HG03060 (cell line): ENCODE data around the gene HOPX.
"Not testable (repeated sequence)": the region's sequence is repeated elsewhere in the genome, so short reads cannot be mapped to it uniquely, and the experiment has no call there.

Source experiments
- ATAC-seq: cut with Tn5 transposase; IDR thresholded peaks from one replicate; pipeline ENCODE4 v1.9.1; 2021; ENCODE audit warnings: low read depth, moderate number of reproducible peaks; ENCODE audit not compliant: unreplicated experiment

Gene HOPX

GRCh38 chr4:56630876-56631666, 50.0 kb downstream of the HOPX start:
- no peak for ATAC-seq

GRCh38 chr4:56628592-56628991, 52.5 kb downstream of the HOPX start:
- ATAC-seq = no peak

- ATAC-seq = no peak
These were observed 53.1 kb downstream of the HOPX start for GRCh38 chr4:56627985-56628384.

GRCh38 chr4:56627375-56627774, 53.7 kb downstream of the HOPX start:
- ATAC-seq = no peak

- no peak for ATAC-seq
These were observed 54.1 kb downstream of the HOPX start for GRCh38 chr4:56626963-56627362.

GRCh38 chr4:56626420-56626819, 54.7 kb downstream of the HOPX start:
- no peak for ATAC-seq

GRCh38 chr4:56622176-56622575, 58.9 kb downstream of the HOPX start:
- no peak for ATAC-seq

- ATAC-seq = no peak
These were observed 61.3 kb downstream of the HOPX start for GRCh38 chr4:56619816-56620215.

GRCh38 chr4:56619160-56619559, 61.9 kb downstream of the HOPX start:
- no peak for ATAC-seq

- no peak for ATAC-seq
These were observed 62.4 kb downstream of the HOPX start for GRCh38 chr4:56618734-56619133.

- ATAC-seq = no peak
These were observed 67.8 kb downstream of the HOPX start for GRCh38 chr4:56613101-56613862.

- no peak for ATAC-seq
These were observed 68.8 kb downstream of the HOPX start for GRCh38 chr4:56612282-56612681.

- ATAC-seq = no peak
These were observed 69.6 kb downstream of the HOPX start for GRCh38 chr4:56611501-56611900.

- not testable (repeated sequence) for ATAC-seq
These were observed 70.9 kb downstream of the HOPX start for GRCh38 chr4:56610170-56610569.

GRCh38 chr4:56607926-56608325, 73.2 kb downstream of the HOPX start:
- ATAC-seq = no peak

GRCh38 chr4:56606385-56606784, 74.7 kb downstream of the HOPX start:
- no peak for ATAC-seq

GRCh38 chr4:56605464-56605863, 75.6 kb downstream of the HOPX start:
- not testable (repeated sequence) for ATAC-seq

- ATAC-seq = no peak
These were observed 77.8 kb downstream of the HOPX start for GRCh38 chr4:56603297-56603696.
